HG03571 (cell line): ENCODE measurements around the gene TRAPPC12.
"Not testable (repeated sequence)": the region's sequence is repeated elsewhere in the genome, so short reads cannot be mapped to it uniquely, and the experiment has no call there.

Source experiments
- ATAC-seq: cut with Tn5 transposase; IDR thresholded peaks from one replicate; pipeline ENCODE4 v1.9.1; 2021; ENCODE audit not compliant: unreplicated experiment

TRAPPC12 gene

DNA sequence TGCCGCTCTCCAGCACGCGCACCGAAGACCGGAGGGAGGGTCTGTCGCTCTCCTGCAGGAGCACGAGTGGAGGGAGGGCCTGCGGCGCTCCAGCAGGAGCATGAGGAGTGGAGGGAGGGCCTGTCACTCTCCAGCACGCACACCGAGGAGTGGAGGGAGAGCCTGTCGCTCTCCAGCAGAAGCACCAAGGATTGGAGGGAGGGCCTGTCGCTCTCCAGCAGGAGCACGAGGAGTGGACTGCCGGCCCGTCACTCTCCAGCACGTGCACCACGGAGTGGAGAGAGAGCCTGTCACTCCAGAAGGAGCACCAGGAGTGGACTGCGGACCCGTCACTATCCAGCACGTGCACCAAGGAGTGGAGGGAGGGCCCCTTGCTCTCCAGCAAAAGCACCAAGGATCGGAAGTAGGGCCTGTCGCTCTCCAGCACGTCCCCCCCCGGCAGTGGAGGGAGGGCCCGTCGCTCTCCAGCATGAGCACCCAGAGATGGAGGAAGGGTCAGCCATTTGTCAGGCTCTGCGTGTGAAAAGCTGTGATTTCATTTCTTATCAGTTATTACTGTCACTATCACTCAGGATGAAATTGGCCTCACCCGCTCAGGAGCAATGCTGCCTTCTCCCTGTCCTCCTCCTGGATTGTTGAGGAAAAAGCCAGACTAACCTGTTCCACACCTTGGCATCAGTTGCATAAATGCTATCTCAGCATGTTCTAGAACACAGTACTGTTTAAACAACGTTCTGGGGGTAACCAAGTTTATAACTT, 103.9 kb downstream of the TRAPPC12 start:
- no peak for ATAC-seq

DNA sequence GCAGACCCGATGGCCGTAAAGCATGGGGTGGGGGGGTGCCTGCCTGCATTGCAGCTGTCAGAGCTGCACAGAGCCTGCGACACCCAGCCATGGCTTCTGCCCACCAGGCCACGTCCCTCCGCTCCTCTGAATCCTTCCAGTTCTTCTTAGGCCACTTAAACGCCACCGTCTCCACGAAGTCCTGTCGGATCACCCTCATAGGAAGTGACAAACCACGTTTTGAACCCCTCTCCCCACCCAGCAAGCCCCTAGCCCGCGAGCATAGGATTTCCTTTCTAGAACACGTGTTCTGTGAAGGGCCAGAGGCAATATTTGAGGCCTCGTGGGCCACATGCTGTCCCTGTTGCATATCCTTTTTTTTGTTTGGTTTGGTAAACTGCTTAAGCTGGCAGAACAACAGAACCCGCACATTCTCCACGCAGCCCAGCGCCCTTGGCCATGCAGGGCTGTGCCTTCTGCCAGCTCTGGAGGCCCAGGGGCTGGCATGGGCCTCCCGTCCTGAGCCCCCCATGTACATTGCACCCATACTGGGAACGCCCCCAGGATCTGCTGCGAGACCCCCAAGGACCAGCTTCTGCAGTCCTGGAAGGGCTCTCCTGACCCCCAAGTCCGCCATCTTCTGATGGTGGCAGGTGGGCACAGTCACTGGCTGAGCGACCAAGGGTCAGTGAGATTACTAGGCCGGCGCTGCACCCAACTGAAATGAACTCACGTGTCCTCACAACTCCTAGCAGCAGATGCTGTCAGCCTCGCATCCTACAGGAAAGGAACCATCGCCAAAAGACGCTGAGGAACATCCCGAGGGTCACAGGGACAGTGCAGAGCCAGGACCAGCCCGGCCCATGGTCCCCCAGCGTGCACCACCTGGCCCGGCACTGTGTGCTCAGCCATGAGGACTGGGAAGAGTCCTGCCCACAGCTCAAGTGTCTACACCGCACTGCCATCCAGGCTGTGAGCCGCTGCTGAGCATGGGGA, 104.8 kb downstream of the TRAPPC12 start:
- ATAC-seq = no peak

DNA sequence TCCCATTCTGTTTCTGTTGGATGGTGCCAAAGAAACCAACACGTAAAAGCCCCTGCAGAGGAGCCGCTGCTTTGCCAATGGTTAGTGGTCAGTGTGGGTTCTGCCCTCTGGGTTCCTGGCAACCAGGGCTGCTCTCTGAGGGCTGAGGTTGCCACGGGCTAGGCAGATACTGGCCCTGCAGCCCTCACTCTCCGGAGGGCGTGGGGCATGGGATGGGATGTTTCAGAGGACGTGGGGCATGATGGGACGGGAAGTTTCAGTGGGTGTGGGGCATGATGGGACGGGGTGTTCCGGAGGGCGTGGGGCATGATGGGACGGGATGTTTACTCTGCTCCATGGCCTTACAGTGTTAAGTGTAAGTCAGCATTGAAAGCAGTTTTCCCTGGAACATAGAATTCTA, 105.7 kb downstream of the TRAPPC12 start:
- no peak for ATAC-seq

- no peak for ATAC-seq
Observed at GRCh38 chr2:3486047-3487027, 106.8 kb downstream of the TRAPPC12 start.

- no peak for ATAC-seq
Observed at GRCh38 chr2:3487028-3487425, 107.5 kb downstream of the TRAPPC12 start.

- no peak for ATAC-seq
Observed at GRCh38 chr2:3487432-3487831, 107.9 kb downstream of the TRAPPC12 start.

- ATAC-seq = no peak
Observed at GRCh38 chr2:3488061-3488531, 108.6 kb downstream of the TRAPPC12 start.

- no peak for ATAC-seq
Observed at GRCh38 chr2:3488855-3489763, 109.6 kb downstream of the TRAPPC12 start.

DNA sequence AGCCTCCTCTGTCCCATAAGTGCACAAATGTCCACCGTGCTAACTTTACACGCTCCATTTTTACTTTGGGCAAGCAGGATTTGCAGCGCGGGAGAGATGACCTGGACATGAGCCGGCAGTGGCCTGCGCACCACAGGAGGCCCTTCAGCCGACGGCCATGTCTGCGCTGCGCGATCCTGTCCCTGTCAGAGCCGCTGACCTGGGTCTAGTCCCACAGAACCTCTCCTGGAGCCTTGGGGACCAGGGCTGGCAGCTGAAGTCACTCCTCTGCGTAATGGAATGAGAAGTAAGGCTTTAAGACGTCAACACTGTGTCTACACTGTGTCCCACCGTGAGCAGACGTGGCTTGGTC, 110.2 kb downstream of the TRAPPC12 start:
- ATAC-seq = no peak

DNA sequence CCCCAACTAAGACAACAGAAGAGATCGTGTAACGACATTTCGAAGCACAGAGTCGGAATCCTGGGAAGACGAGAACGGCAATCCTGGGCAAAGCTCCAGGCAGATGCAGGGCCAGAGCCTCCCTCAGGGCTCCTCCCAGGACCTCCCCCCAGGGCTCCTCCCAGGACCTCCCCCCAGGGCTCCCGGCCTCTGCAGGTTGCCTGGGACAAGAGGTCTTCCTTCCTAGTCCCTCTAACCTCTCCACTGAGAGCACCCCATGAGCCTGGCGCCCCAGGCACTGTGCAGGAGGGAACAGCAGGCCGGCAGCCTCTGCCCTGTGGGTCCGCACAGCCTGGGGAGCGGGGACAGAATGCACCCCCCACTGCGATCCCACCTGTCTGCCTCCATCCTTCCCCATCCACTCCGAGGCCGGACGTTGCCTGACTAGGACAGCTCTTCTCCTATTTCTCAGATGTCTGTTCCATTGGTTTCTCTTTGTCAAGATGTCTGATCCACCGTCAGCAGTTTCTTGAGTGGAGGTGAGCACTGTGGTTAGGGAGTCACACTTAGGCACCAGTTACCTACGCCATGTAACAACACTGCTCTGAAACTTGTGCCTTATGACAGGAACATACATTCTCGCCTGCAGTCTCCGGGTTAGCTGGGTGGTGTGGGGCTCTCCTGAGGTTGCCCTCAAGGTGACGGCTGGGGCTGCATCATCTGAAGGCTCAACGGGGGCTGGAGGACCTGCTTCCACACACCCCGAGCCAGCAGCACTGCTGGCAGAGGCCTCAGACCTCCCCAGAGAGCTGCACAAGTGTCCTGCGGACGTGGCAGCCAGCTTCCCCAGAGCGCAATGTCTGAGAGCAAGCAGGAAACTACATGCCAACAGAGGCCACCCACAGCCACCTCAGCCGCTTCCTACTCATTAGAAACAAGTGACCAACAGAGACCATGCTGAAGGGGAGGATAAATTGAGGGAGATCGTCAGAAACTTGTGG, 111.0 kb downstream of the TRAPPC12 start:
- no peak for ATAC-seq

GRCh38 chr2:3491306-3491705, 111.8 kb downstream of the TRAPPC12 start:
- ATAC-seq = no peak

DNA sequence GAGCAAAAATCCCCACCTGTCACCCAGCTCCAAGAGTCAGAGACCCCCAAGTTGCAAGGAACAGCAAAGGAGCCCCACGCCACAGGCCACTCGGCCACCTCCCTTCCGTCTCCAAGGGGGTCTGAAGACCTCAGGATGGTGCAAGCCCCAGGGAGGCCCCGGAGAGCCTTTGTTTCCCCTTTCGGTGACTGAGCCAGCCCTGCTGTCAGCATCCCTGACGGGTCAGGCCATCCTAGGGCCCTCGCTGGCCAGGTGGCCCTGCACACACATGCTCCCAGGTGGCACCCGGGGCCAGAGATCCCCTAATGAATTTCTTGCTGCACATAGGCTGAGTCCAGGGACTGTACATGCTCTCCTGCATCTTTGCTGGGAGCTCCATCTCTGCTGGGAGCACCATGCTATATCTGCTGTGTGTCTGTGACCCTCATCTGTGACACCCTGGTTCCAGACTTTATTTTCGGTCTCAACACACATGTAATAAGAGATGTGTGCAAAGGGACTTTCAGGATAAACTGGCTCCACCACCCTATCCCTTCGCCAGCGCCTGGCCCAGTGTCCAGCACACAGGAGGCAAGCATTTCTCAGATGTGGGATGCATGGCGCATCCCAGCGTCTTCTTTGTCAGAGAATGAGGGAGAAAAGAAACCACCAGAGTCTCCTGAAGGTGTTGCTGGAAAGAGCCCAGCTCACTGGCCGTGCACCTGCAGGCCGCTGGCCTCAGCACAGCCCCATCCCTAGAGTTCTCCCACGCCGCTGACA, 112.4 kb downstream of the TRAPPC12 start:
- ATAC-seq = no peak

DNA sequence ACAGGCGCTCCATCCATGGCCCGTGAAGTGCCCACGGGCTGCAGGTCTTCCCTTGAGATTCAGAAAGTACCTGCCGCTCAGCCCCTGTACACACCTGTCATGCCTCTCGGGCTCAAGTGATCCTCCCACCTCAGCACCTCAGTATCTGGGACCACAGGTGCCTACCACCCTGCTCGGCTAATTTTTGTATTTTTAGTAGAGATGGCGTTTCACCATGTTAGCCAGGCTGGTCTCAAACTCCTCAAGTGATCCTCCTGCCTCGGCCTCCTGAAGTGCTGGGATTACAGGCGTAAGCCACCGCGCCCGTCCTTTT, 112.9 kb downstream of the TRAPPC12 start:
- ATAC-seq = not testable (repeated sequence)

- no peak for ATAC-seq
Observed at GRCh38 chr2:3492951-3493614, 113.6 kb downstream of the TRAPPC12 start.

DNA sequence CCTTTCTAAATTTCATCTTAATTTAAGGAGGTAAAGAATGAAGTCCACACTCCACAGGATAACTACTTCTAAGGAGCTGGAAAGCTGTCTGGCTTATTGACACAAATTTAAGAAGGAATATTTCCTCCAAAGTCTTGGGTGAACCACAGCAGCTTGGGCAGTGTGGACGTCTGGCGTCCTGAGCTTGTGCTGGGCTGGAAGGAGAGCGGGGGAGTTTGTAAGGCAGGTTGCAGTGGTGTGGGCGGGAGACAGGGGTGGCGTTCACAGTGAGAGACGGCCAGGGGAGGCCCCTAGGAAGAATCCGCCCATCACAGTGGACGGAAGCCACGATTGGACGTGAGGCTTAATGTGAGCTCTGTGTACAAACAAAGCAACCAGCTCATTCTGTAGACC, 114.1 kb downstream of the TRAPPC12 start:
- no peak for ATAC-seq

GRCh38 chr2:3494984-3495666, 115.6 kb downstream of the TRAPPC12 start:
- ATAC-seq = no peak

GRCh38 chr2:3496708-3497080, 117.2 kb downstream of the TRAPPC12 start:
- not testable (repeated sequence) for ATAC-seq
